Right lobe of liver (tissue), 6 donors: Measurements from ENCODE around the gene PTPN6. TPM values are rescaled to one million over a fixed set of nuclear protein-coding genes. Genes with fewer than 3 reads are reported as not detected.

Experiments used
- ATAC-seq, 4 donors: fragments of 200-7000 bp; cut with Tn5 transposase; one replicate each; pipeline ENCODE4 v1.9.1; 2020; ENCODE audit warnings: mild to moderate bottlenecking in 4 of 4, moderate library complexity in 4 of 4
- DNase-seq, 3 donors: peaks; one replicate each; pipeline ENCODE4 v3.0.0-alpha.2; 2020
- H3K27ac ChIP-seq, 3 donors: fragments of 200-600 bp; one replicate each; pipeline ENCODE4 v1.8.0; 2022
- H3K27me3 ChIP-seq, 2 donors: fragments of 200-600 bp; one replicate each; pipeline ENCODE4 v1.8.0; 2022
- H3K36me3 ChIP-seq, 4 donors: fragments of 200-600 bp; sonication (generic) in 1 of 4; one replicate each; pipeline versions ENCODE4 v1.5.1 to v1.8.0; 2017 to 2022; ENCODE audit warnings: control low read depth in 1 of 4
- H3K4me1 ChIP-seq, 4 donors: fragments of 200-600 bp; sonication (generic) in 1 of 4; one replicate each; pipeline versions ENCODE4 v1.5.1 to v1.8.0; 2017 to 2022; ENCODE audit warnings: control low read depth in 1 of 4
- H3K4me3 ChIP-seq, 3 donors: fragments of 200-600 bp; one replicate each; pipeline ENCODE4 v1.8.0; 2022
- H3K9me3 ChIP-seq, 4 donors: fragments of 200-600 bp; sonication (generic) in 1 of 4; one replicate each; pipeline versions ENCODE4 v1.5.1 to v1.8.0; 2017 to 2022; ENCODE audit warnings: control low read depth in 1 of 4
- CTCF ChIP-seq, 4 donors: fragments of 200-600 bp in 3 of 4; fragments of 450-650 bp in 1 of 4; IDR thresholded peaks; one replicate each; pipeline versions ENCODE4 v1.5.1 to v1.8.0; 2016 to 2022; ENCODE audit warnings: antibody characterized with exemption in 4 of 4, mild to moderate bottlenecking in 2 of 4
- POLR2A ChIP-seq: fragments of 450-650 bp; IDR thresholded peaks from one replicate; pipeline ENCODE4 v1.6.1; 2017; ENCODE audit warnings: antibody characterized with exemption, mild to moderate bottlenecking
- WGBS: methylation state at CpG from one replicate; pipeline ENCODE4 v1.1.6; 2018; ENCODE audit warnings: low coverage, low lambda C conversion rate; ENCODE audit not compliant: insufficient coverage; ENCODE audit errors: missing lambda C conversion rate; 5-methylcytosine and 5-hydroxymethylcytosine counted together
- intact Hi-C, 2 donors: fragments of 100-400 bp; cut with DNase I; formaldehyde crosslinking; loops; one replicate each; pipeline versions ENCODE4 v1.11.2 to v1.14.1; 2022
- total RNA-seq, 6 experiments: library from RNA; depleted of rRNA in 2 of 6; stranded (reverse); fragments of >200 nt in 2 of 6; fragmentation: NEBNext Ultra II Directional in 3 of 6; extraction: Animal tissue kit (Norgen Biotek cat#: 25700) in 3 of 6; gene quantifications; one replicate each; pipeline versions ENCODE4 v1.1.0 to v1.2.4, GENCODE V29; 2016 to 2023
- donor health status: DM: no; HTN: yes; CAD: no.
- donor health status: DM: no; HTN: no; CAD: no.
- donor health status: DM: no; HTN: no; CAD: no.
- donor health status: DM: no; HTN: yes; CAD: no.
- donor health status: DM: no; HTN: yes; CAD: no.

PTPN6 gene
- total RNA-seq, 6 experiments from 2014 or later = 12.1 to 30.6 (median 19.4) TPM

DNA sequence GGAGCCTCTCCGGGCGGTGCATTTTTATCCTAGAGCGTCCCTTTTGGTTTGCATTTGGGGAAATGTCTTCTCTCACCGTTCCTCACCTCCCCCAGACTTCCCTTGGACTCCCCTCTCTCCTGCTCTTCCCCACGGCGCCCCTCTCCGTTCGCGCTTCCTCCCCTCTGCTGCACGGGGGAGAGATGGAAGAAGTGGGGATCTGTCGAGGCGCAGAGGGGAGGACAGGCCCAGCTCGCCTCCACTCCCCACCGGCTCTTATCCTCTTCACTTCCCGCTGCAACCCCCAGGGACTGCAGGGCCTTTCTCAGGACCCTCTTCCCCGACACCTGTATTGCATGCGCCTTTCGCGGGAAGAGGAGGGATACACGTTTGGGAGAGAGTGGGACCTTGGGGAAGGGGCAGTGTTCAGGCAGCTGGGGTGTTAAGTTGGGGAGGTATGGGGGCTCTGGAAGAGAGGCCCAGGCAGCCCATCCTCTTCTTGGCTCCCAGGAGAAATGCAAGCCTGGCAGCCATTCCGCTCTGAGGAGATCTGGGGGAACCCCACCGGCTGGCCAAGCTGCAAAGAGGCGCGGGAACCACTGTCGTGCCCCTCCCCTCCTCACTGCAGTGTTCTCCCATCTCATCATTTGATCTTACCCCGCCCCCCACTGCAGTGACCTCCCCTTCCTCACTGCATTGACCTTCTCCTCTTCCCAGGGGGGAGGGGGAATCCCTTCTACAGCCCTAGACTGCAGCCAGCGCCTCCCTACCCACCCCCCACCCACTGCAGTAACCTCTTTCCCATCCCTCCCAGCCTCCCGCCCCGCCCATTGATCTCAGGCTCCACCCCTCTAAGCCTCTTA is 36.0 kb upstream of the PTPN6 start:
- Histone ChIP-seq H3K4me1 (peaks cover 0 to 9% (median 0%) of the 10 kb centered on the region in 4 donors), H3K9me3 (no peaks in the 10 kb centered on the region), H3K36me3 (no peaks in the 10 kb centered on the region), H3K27me3 (no peaks in the 10 kb centered on the region), H3K4me3 (peak overlapping the region; percentile 46 to 49 (median 47)), H3K27ac (no peak overlapping the region)
- ATAC-seq = peak in 1 of 4 donors; percentile 6
- TF ChIP-seq CTCF (IDR thresholded peaks at IDR 0.05) = no peak
- intact Hi-C loops = no loop called here
- WGBS = 15% methylated on average over 19 of the region's 29 CpGs
- DNase-seq = no peak

DNA sequence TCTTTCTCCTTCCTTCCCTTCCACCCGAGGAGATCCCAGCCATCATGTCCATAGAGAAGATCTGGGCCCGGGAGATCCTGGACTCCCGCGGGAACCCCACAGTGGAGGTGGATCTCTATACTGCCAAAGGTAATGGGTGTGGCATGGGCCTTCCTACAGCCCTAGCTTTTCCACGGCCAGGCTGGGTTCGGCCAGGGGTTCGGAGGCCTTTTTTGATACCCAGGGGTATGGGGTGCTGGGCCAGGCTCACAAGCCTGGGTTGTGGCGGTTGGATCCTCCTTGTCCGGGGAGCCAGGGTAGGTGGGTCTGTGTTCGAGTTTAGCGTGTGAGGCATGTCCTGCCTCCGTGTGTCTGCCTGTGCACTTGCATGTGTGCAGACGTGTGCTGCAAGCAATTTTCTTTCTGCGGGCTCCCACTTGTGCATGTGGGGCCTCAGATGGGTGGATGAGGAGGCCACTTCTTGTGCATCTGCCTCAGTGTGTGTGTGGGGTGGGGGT is 35.3 kb upstream of the PTPN6 start:
- Histone ChIP-seq H3K36me3 (no peaks in the 10 kb centered on the region), H3K9me3 (no peaks in the 10 kb centered on the region), H3K4me3 (no peak overlapping the region), H3K27me3 (no peaks in the 10 kb centered on the region), H3K27ac (no peak overlapping the region), H3K4me1 (peaks cover 0 to 9% (median 0%) of the 10 kb centered on the region in 4 donors)
- ATAC-seq = no peak
- intact Hi-C loops = no loop called here
- TF ChIP-seq POLR2A (no peak), CTCF (IDR thresholded peaks at IDR 0.05) (no peak)
- DNase-seq = no peak
- WGBS = 50% methylated on average over 9 of the region's 14 CpGs

DNA sequence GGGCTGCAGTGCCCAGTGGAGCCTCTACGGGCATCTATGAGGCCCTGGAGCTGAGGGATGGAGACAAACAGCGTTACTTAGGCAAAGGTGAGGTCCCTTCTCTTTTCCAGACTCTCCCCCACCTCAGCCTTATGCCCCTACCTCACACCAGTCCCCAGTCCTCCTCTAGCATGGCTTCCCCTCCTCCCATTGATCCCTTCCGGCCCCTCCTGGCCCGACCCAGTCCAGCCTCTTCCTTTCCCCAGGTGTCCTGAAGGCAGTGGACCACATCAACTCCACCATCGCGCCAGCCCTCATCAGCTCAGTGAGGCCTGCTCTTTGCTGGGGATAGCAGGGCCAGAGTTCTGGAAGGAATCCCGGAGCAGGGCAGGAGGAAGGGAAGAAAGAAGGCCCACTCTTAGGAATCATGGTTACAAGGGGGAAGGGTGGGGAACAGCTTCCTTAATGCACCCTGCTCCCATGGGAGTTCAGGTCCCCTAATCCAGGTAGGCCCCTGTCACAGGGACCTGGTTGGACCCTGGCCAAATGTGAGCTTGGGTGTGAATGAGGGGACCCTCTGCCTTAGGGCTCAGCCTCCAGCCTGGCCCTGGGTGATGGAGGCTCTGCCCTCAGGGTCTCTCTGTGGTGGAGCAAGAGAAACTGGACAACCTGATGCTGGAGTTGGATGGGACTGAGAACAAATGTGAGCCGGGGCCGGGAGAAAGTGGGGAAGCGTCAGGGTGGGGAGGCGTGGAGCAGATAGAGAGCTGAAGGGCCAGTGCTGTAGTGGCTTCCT is 34.5 kb upstream of the PTPN6 start:
- intact Hi-C loops = no loop called here
- no peak for DNase-seq
- no peaks in the 10 kb centered on the region for H3K36me3 ChIP-seq
- no peak overlapping the region for H3K27ac ChIP-seq
- ATAC-seq = no peak
- H3K4me3 ChIP-seq = no peak overlapping the region
- peaks cover 0 to 9% (median 0%) of the 10 kb centered on the region in 4 donors for H3K4me1 ChIP-seq
- H3K27me3 ChIP-seq = no peaks in the 10 kb centered on the region
- 93% methylated on average over 5 of the region's 11 CpGs for WGBS
- no peak for TF ChIP-seq POLR2A
- TF ChIP-seq CTCF (IDR thresholded peaks at IDR 0.05) = no peak
- H3K9me3 ChIP-seq = no peaks in the 10 kb centered on the region

DNA sequence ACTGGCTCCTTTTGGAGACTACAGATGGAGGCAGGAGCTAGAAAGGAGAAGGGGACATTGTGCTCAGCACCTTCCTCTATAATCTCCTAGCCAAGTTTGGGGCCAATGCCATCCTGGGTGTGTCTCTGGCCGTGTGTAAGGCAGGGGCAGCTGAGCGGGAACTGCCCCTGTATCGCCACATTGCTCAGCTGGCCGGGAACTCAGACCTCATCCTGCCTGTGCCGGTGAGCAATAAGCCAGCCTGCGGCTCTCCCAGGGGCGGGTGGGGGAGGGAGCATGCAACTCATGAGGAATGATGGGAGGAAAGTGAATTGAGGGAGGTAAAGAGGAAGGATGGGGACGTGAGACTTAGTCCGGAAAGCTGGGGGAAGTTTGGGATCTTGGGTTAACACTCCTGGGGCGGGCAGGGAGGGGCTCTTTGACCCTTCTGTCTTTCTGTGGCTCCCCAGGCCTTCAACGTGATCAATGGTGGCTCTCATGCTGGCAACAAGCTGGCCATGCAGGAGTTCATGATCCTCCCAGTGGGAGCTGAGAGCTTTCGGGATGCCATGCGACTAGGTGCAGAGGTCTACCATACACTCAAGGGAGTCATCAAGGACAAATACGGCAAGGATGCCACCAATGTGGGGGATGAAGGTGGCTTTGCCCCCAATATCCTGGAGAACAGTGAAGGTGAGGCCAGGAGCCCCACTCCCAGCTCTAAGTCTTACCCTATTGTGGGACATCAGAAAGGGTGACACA is 33.5 kb upstream of the PTPN6 start:
- Histone ChIP-seq H3K27ac (no peak overlapping the region), H3K36me3 (no peaks in the 10 kb centered on the region), H3K4me3 (no peak overlapping the region), H3K9me3 (no peaks in the 10 kb centered on the region), H3K4me1 (peaks cover 0 to 9% (median 0%) of the 10 kb centered on the region in 4 donors), H3K27me3 (no peaks in the 10 kb centered on the region)
- ATAC-seq (no peak), DNase-seq (no peak)
- TF ChIP-seq CTCF (IDR thresholded peaks at IDR 0.05) = no peak
- TF ChIP-seq POLR2A = no peak
- intact Hi-C loops = no loop called here
- WGBS = 84% methylated on average over 10 of the region's 14 CpGs
